Caco-2 (cell line): ENCODE data around the gene RTKN2. TPM values are rescaled to one million over a fixed set of nuclear protein-coding genes. Genes with fewer than 3 reads are reported as not detected.

Experiments used
- BruUV-seq: library from RNA; stranded (reverse); fragments of 400-500 nt; replicated peaks from 2 replicates; lab custom pipeline; 2021; lab: Mats Ljungman, UMichigan
- CTCF ChIA-PET: fragments of 300-600 bp; sonication (Branson Sonifier 250); formaldehyde crosslinking; loops from one replicate; lab custom pipeline; 2022; ENCODE audit warnings: antibody characterized with exemption; lab: Charles Lee
- POLR2A ChIA-PET: fragments of 300-600 bp; sonication (Branson Sonifier 250); formaldehyde crosslinking; loops from one replicate; lab custom pipeline; 2022; ENCODE audit warnings: antibody characterized with exemption; lab: Charles Lee
- DNase-seq, 2 experiments: peaks; one replicate each; pipeline versions ENCODE4 v3.0.0 to v3.0.0-alpha.2; 2020 to 2022
- H3K27me3 ChIP-seq: replicated peaks from 2 replicates; pipeline ENCODE4 v1.6.0; 2011; ENCODE audit warnings: low read length; ENCODE audit not compliant: control insufficient read depth, insufficient read depth
- H3K36me3 ChIP-seq: 2 replicates; pipeline ENCODE4 v1.5.1; 2011; ENCODE audit warnings: low read length; ENCODE audit not compliant: control insufficient read depth, insufficient read depth
- H3K4me1 ChIP-seq: fragments of 250-450 bp; sonication (Bioruptor Pico); 2 replicates; pipeline ENCODE4 v1.5.1; 2020; ENCODE audit warnings: mild to moderate bottlenecking
- H3K4me3 ChIP-seq: 2 replicates; pipeline ENCODE4 v1.5.1; 2011; ENCODE audit warnings: low read depth, mild to moderate bottlenecking, control low read depth, low read length
- H3K9me3 ChIP-seq: fragments of 250-450 bp; sonication (Bioruptor Pico); 2 replicates; pipeline ENCODE4 v1.5.1; 2020; ENCODE audit warnings: mild to moderate bottlenecking, moderate library complexity
- H3K27ac Mint-ChIP-seq: one replicate; pipeline ENCODE4 v1.8.0; 2022; ENCODE audit warnings: mixed read lengths; ENCODE audit not compliant: unreplicated experiment
- H3K27me3 Mint-ChIP-seq: one replicate; pipeline ENCODE4 v1.8.0; 2022; ENCODE audit warnings: mixed read lengths; ENCODE audit not compliant: insufficient read depth, unreplicated experiment
- H3K36me3 Mint-ChIP-seq: one replicate; pipeline ENCODE4 v1.8.0; 2022; ENCODE audit warnings: mild to moderate bottlenecking, mixed read lengths; ENCODE audit not compliant: insufficient read depth, unreplicated experiment
- H3K4me1 Mint-ChIP-seq: one replicate; pipeline ENCODE4 v1.8.0; 2022; ENCODE audit warnings: low read depth, mixed read lengths; ENCODE audit not compliant: unreplicated experiment
- H3K4me3 Mint-ChIP-seq: one replicate; pipeline ENCODE4 v1.8.0; 2022; ENCODE audit warnings: mild to moderate bottlenecking, moderate library complexity, mixed read lengths; ENCODE audit not compliant: unreplicated experiment
- H3K9me3 Mint-ChIP-seq: one replicate; pipeline ENCODE4 v1.8.0; 2022; ENCODE audit warnings: mixed read lengths; ENCODE audit not compliant: unreplicated experiment
- intact Hi-C: fragments of 100-400 bp; cut with micrococcal nuclease; formaldehyde crosslinking; loops from one replicate; pipeline ENCODE4 v1.10.0; 2022; ENCODE audit not compliant: unreplicated experiment
- total RNA-seq: library from RNA; stranded (reverse); gene quantifications from 2 replicates; pipeline ENCODE4 v1.2.3, GENCODE V29; 2022
- TF ChIP-seq, protein P1 (sequence below), 2 experiments: fragments of 200-600 bp in 1 of 2; IDR thresholded peaks; 1 replicate in 1 of 2; 2 replicates in 1 of 2; pipeline versions ENCODE4 v1.5.1 to v1.8.0; 2011 to 2022; ENCODE audit warnings: antibody characterized with exemption in 1 of 2, control low read depth in 1 of 2, inconsistent platforms in 1 of 2, low read depth in 1 of 2, low read length in 1 of 2, mild to moderate bottlenecking in 1 of 2, moderate library complexity in 1 of 2; ENCODE audit not compliant: insufficient read depth in 1 of 2, severe bottlenecking in 1 of 2, unreplicated experiment in 1 of 2

Gene RTKN2
- total RNA-seq, 1 experiment from 2014 or later: 37.1 TPM

DNA sequence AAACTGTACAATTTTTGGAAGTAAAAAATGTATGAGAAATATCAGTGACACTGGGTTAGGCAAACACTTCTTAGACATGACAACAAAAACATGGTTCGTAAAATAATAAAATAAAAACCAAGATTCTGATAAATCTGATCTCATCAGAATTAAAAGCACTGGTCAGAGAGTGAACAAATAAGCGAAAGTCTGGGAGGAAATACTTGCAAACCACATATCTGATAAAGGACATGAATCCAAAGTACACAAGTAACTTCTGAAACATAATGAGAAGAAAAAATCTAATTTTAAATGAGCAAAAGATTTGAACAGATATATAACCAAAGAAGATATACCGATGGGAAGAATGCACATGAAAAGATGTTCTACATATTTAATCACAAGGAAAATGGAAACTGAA, 91.5 kb downstream of the RTKN2 start:
- intact Hi-C loops: no loop called here
- H3K9me3 Mint-ChIP-seq: peaks cover 38% of the 10 kb centered on the region
- no TSS peak for BruUV-seq
- no peak for DNase-seq
- TF ChIP-seq, protein P1, sequence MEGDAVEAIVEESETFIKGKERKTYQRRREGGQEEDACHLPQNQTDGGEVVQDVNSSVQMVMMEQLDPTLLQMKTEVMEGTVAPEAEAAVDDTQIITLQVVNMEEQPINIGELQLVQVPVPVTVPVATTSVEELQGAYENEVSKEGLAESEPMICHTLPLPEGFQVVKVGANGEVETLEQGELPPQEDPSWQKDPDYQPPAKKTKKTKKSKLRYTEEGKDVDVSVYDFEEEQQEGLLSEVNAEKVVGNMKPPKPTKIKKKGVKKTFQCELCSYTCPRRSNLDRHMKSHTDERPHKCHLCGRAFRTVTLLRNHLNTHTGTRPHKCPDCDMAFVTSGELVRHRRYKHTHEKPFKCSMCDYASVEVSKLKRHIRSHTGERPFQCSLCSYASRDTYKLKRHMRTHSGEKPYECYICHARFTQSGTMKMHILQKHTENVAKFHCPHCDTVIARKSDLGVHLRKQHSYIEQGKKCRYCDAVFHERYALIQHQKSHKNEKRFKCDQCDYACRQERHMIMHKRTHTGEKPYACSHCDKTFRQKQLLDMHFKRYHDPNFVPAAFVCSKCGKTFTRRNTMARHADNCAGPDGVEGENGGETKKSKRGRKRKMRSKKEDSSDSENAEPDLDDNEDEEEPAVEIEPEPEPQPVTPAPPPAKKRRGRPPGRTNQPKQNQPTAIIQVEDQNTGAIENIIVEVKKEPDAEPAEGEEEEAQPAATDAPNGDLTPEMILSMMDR (IDR thresholded peaks at IDR 0.05; ENCODE audit: insufficient read depth in 1 of 2, low read depth in 1 of 2, low read length in 1 of 2, severe bottlenecking in 1 of 2, unreplicated experiment in 1 of 2): no peak
- no peak overlapping the region for H3K27ac Mint-ChIP-seq
- Histone ChIP-seq H3K36me3 (no peaks in the 10 kb centered on the region), H3K4me3 (no peak overlapping the region), H3K9me3 (peaks cover 15% of the 10 kb centered on the region), H3K27me3 (no peaks in the 10 kb centered on the region), H3K4me1 (peaks cover 4% of the 10 kb centered on the region; the same call in 1 of the 2 replicates)
- no peaks in the 10 kb centered on the region for H3K36me3 Mint-ChIP-seq
- H3K4me1 Mint-ChIP-seq: peaks cover 6% of the 10 kb centered on the region
- CTCF ChIA-PET: no interaction called here
- no peaks in the 10 kb centered on the region for H3K27me3 Mint-ChIP-seq
- POLR2A ChIA-PET: no interaction called here
- no peak overlapping the region for H3K4me3 Mint-ChIP-seq

DNA sequence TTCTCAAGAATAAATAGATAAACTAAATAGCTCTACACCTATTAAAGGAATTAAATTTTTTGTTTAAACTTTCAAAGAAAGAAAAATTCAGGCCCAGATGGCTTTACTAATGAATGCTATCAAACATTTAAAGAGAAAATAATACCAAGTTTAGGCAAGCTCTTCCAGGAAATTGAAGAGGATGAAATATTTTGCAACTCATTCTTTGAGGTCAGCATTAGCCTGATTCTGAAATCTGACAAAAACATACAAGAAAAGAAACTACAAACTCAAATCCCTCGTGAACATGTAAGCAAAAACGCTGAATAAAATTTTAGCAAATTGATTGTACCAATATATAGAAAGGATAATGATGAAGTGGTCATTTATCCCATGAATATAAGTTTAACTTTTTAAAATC, 93.4 kb downstream of the RTKN2 start:
- Histone ChIP-seq H3K9me3 (peaks cover 15% of the 10 kb centered on the region), H3K4me3 (no peak overlapping the region), H3K36me3 (no peaks in the 10 kb centered on the region), H3K27me3 (no peaks in the 10 kb centered on the region), H3K4me1 (peaks cover 4% of the 10 kb centered on the region; the same call in 1 of the 2 replicates)
- H3K9me3 Mint-ChIP-seq: peaks cover 29% of the 10 kb centered on the region
- DNase-seq: no peak
- peaks cover 6% of the 10 kb centered on the region for H3K4me1 Mint-ChIP-seq
- no TSS peak for BruUV-seq
- H3K4me3 Mint-ChIP-seq: no peak overlapping the region
- intact Hi-C loops: no loop called here
- H3K27ac Mint-ChIP-seq: no peak overlapping the region
- no peaks in the 10 kb centered on the region for H3K36me3 Mint-ChIP-seq
- CTCF ChIA-PET: no interaction called here
- H3K27me3 Mint-ChIP-seq: no peaks in the 10 kb centered on the region
- TF ChIP-seq, protein P1 (IDR thresholded peaks at IDR 0.05; ENCODE audit: insufficient read depth in 1 of 2, low read depth in 1 of 2, low read length in 1 of 2, severe bottlenecking in 1 of 2, unreplicated experiment in 1 of 2): no peak
- POLR2A ChIA-PET: no interaction called here

DNA sequence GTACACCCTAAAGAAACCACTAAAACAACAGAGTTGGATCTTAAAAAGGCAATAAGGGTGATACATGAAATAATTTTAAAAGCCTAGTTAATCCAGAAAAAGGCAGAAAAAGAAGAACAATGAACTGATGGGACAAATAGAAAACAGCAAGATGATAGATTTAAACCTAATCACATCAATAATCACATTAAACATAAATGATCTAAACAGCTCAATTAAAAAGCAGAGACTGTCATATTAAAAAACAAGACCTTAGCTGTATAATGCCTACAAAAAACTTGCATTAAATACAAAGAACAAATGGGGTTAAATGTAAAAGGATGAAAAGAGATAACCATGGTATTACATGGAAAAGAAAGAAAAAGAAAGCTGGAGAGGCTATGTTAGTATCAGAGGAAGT, 96.2 kb downstream of the RTKN2 start:
- TF ChIP-seq, protein P1 (IDR thresholded peaks at IDR 0.05; ENCODE audit: insufficient read depth in 1 of 2, low read depth in 1 of 2, low read length in 1 of 2, severe bottlenecking in 1 of 2, unreplicated experiment in 1 of 2): no peak
- H3K4me1 Mint-ChIP-seq: no peaks in the 10 kb centered on the region
- CTCF ChIA-PET: no interaction called here
- no peaks in the 10 kb centered on the region for H3K27me3 ChIP-seq
- POLR2A ChIA-PET: no interaction called here
- H3K4me3 ChIP-seq: no peak overlapping the region
- no TSS peak for BruUV-seq
- no peak overlapping the region for H3K4me3 Mint-ChIP-seq
- H3K9me3 ChIP-seq: peaks cover 15% of the 10 kb centered on the region
- H3K4me1 ChIP-seq: no peaks in the 10 kb centered on the region
- no peaks in the 10 kb centered on the region for H3K36me3 Mint-ChIP-seq
- no peak for DNase-seq
- peaks cover 26% of the 10 kb centered on the region for H3K9me3 Mint-ChIP-seq
- H3K36me3 ChIP-seq: no peaks in the 10 kb centered on the region
- H3K27ac Mint-ChIP-seq: no peak overlapping the region
- no peaks in the 10 kb centered on the region for H3K27me3 Mint-ChIP-seq
- intact Hi-C loops: no loop called here
